NCI-H1105 (cell line): Measurements from ENCODE around the gene RAVER2.
"Not testable (repeated sequence)": the region's sequence is repeated elsewhere in the genome, so short reads cannot be mapped to it uniquely, and the experiment has no call there.

ENCODE experiments used
- DNase-seq: peaks from one replicate; lab custom pipeline; 2025; lab: John Stamatoyannopoulos, UW

Gene RAVER2

GRCh38 chr1:64814427-64814826, 69.6 kb downstream of the RAVER2 start:
- DNase-seq = no peak

- not testable (repeated sequence) for DNase-seq
Observed at GRCh38 chr1:64817364-64817763, 72.5 kb downstream of the RAVER2 start.

- DNase-seq = not testable (repeated sequence)
Observed at GRCh38 chr1:64820572-64820971, 75.7 kb downstream of the RAVER2 start.

- DNase-seq = no peak
Observed at GRCh38 chr1:64822621-64823020, 77.7 kb downstream of the RAVER2 start.

GRCh38 chr1:64823691-64824476, 79.0 kb downstream of the RAVER2 start:
- DNase-seq = peak; percentile 72

GRCh38 chr1:64826991-64827390, 82.1 kb downstream of the RAVER2 start:
- DNase-seq = no peak

- DNase-seq = no peak
Observed at GRCh38 chr1:64828829-64829228, 84.0 kb downstream of the RAVER2 start.

GRCh38 chr1:64829411-64830029, 84.6 kb downstream of the RAVER2 start:
- no peak for DNase-seq

- DNase-seq = no peak
Observed at GRCh38 chr1:64830030-64830651, 85.3 kb downstream of the RAVER2 start.

GRCh38 chr1:64834734-64835133, 89.9 kb downstream of the RAVER2 start:
- DNase-seq = no peak

- DNase-seq = no peak
Observed at GRCh38 chr1:64836802-64837201, 91.9 kb downstream of the RAVER2 start.

GRCh38 chr1:64838486-64838885, 93.6 kb downstream of the RAVER2 start:
- no peak for DNase-seq

- DNase-seq = no peak
Observed at GRCh38 chr1:64839261-64839660, 94.4 kb downstream of the RAVER2 start.

GRCh38 chr1:64839732-64840405, 95.0 kb downstream of the RAVER2 start:
- DNase-seq = no peak

GRCh38 chr1:64841330-64842065, 96.6 kb downstream of the RAVER2 start:
- DNase-seq = no peak

- no peak for DNase-seq
Observed at GRCh38 chr1:64842224-64842623, 97.3 kb downstream of the RAVER2 start.

GRCh38 chr1:64843675-64844074, 98.8 kb downstream of the RAVER2 start:
- DNase-seq = no peak

- no peak for DNase-seq
Observed at GRCh38 chr1:64844175-64844574, 99.3 kb downstream of the RAVER2 start.

- DNase-seq = no peak
Observed at GRCh38 chr1:64844609-64845008, 99.7 kb downstream of the RAVER2 start.

GRCh38 chr1:64845831-64846425, 101.1 kb downstream of the RAVER2 start:
- no peak for DNase-seq
